Lung (tissue), 12 donors: ENCODE measurements around the gene RHEBL1. TPM values are rescaled to one million over a fixed set of nuclear protein-coding genes. Genes with fewer than 3 reads are reported as not detected.

Experiments
- ATAC-seq: fragments of 200-7000 bp; cut with Tn5 transposase; one replicate; pipeline ENCODE4 v1.9.1; 2020; ENCODE audit warnings: moderate number of reproducible peaks; ENCODE audit not compliant: insufficient read depth, low FRiP score
- DNase-seq, 3 donors: peaks; one replicate each; pipeline ENCODE4 v3.0.0-alpha.2; 2013 to 2017
- H3K27ac ChIP-seq, 2 donors: one replicate each; pipeline ENCODE4 v1.5.1; 2013; ENCODE audit warnings: mild to moderate bottlenecking in 2 of 2, moderate library complexity in 2 of 2, control low read depth in 1 of 2, inconsistent platforms in 1 of 2, low read depth in 1 of 2, low read length in 1 of 2
- H3K27me3 ChIP-seq, 3 donors: one replicate each; pipeline ENCODE4 v1.5.1; 2013; ENCODE audit warnings: low read length in 2 of 3; ENCODE audit not compliant: control insufficient read depth in 3 of 3, insufficient read depth in 3 of 3
- H3K36me3 ChIP-seq, 4 donors: one replicate each; pipeline ENCODE4 v1.5.1; 2013; ENCODE audit warnings: low read length in 4 of 4, mild to moderate bottlenecking in 1 of 4, moderate library complexity in 1 of 4; ENCODE audit not compliant: control insufficient read depth in 4 of 4, insufficient read depth in 4 of 4
- H3K4me1 ChIP-seq, 5 donors: one replicate each; pipeline ENCODE4 v1.5.1; 2013; ENCODE audit warnings: low read length in 5 of 5, mild to moderate bottlenecking in 2 of 5, moderate library complexity in 1 of 5; ENCODE audit not compliant: control insufficient read depth in 5 of 5, insufficient read depth in 5 of 5
- H3K4me3 ChIP-seq: one replicate; pipeline ENCODE4 v1.5.1; 2013; ENCODE audit warnings: mild to moderate bottlenecking, control low read depth, moderate library complexity
- H3K9ac ChIP-seq, 2 donors: one replicate each; pipeline ENCODE4 v1.5.1; 2013; ENCODE audit warnings: low read length in 2 of 2, control low read depth in 1 of 2; ENCODE audit not compliant: insufficient read depth in 1 of 2
- H3K9me3 ChIP-seq, 4 donors: one replicate each; pipeline ENCODE4 v1.5.1; 2013; ENCODE audit warnings: low read length in 3 of 4, mild to moderate bottlenecking in 1 of 4, moderate library complexity in 1 of 4; ENCODE audit not compliant: control insufficient read depth in 4 of 4, insufficient read depth in 3 of 4
- CTCF ChIP-seq: IDR thresholded peaks from 2 replicates; pipeline ENCODE4 v1.5.1; 2012; ENCODE audit warnings: mild to moderate bottlenecking; ENCODE audit errors: control extremely low read depth, extremely low read depth
- WGBS, 2 donors: extraction: QIAGEN DNeasy Blood & Tissue Kit; methylation state at CpG; one replicate each; pipeline ENCODE4 v1.1.7; 2013; 5-methylcytosine and 5-hydroxymethylcytosine counted together
- polyA plus RNA-seq, 2 donors: library from polyadenylated mRNA; stranded (reverse); fragments of 200-250 nt; gene quantifications; one replicate each; pipeline ENCODE4 v1.2.1, GENCODE V29; 2013
- total RNA-seq, 2 donors: library from RNA; depleted of rRNA in 1 of 2; stranded (reverse); fragments of >200 nt in 1 of 2; gene quantifications; one replicate each; pipeline ENCODE4 v1.2.1, GENCODE V29; 2014 to 2021
- donor health status: control.
- donor health status: control.
- donor health status: Bipolar disorder and iron deficiency.
- donor health status: healthy.
- donor health status: DM: yes; HTN: yes; CAD: no.

RHEBL1 gene
- total and polyA plus RNA-seq, 4 donors: 0.51 to 2.6 (median 2.1) TPM

GRCh38 chr12:49104822-49105221 lies 35.0 kb upstream of the RHEBL1 start:
- ATAC-seq: no peak
- Histone ChIP-seq H3K9me3 (no peaks in the 10 kb centered on the region), H3K27ac (peak overlapping the region in 1 of 2 donors; percentile 15), H3K4me3 (no peak overlapping the region), H3K27me3 (no peaks in the 10 kb centered on the region), H3K4me1 (peaks cover 0 to 29% (median 8%) of the 10 kb centered on the region in 5 donors), H3K36me3 (peaks cover 30 to 51% (median 40%) of the 10 kb centered on the region in 4 donors), H3K9ac (no peak overlapping the region)
- no peak for DNase-seq
- TF ChIP-seq CTCF: no peak
- 78 to 89% methylated on average over 3 of the region's 3 CpGs for WGBS, 2 donors

GRCh38 chr12:49100380-49100779 lies 30.6 kb upstream of the RHEBL1 start:
- H3K9ac ChIP-seq: no peak overlapping the region
- no peak overlapping the region for H3K4me3 ChIP-seq
- no peak for TF ChIP-seq CTCF
- no peaks in the 10 kb centered on the region for H3K27me3 ChIP-seq
- WGBS, 2 donors: 95 to 96% methylated on average over 6 of the region's 6 CpGs
- no peaks in the 10 kb centered on the region for H3K9me3 ChIP-seq
- DNase-seq: no peak
- ATAC-seq: no peak
- H3K36me3 ChIP-seq: peaks cover 36 to 67% (median 44%) of the 10 kb centered on the region in 4 donors
- H3K27ac ChIP-seq: no peak overlapping the region
- peaks cover 0 to 8% (median 0%) of the 10 kb centered on the region in 5 donors for H3K4me1 ChIP-seq

- no peak for DNase-seq
- H3K27me3 ChIP-seq: peaks cover 0 to 13% (median 10%) of the 10 kb centered on the region in 3 donors
- peaks cover 0 to 4% (median 0%) of the 10 kb centered on the region in 4 donors for H3K9me3 ChIP-seq
- no peak overlapping the region for H3K9ac ChIP-seq
- H3K4me1 ChIP-seq: peaks cover 0 to 12% (median 8%) of the 10 kb centered on the region in 5 donors
- WGBS, 2 donors: 95 to 99% methylated on average over 2 of the region's 2 CpGs
- H3K4me3 ChIP-seq: no peak overlapping the region
- ATAC-seq: no peak
- peaks cover 32 to 55% (median 36%) of the 10 kb centered on the region in 4 donors for H3K36me3 ChIP-seq
- no peak overlapping the region for H3K27ac ChIP-seq
- TF ChIP-seq CTCF: no peak
These were observed 28.9 kb upstream of the RHEBL1 start for GRCh38 chr12:49098703-49099102.

GRCh38 chr12:49098035-49098451 lies 28.3 kb upstream of the RHEBL1 start:
- peaks cover 0 to 19% (median 16%) of the 10 kb centered on the region in 3 donors for H3K27me3 ChIP-seq
- H3K27ac ChIP-seq: no peak overlapping the region
- 61 to 64% methylated on average over 4 of the region's 4 CpGs for WGBS, 2 donors
- H3K4me3 ChIP-seq: no peak overlapping the region
- peaks cover 0 to 4% (median 0%) of the 10 kb centered on the region in 4 donors for H3K9me3 ChIP-seq
- H3K9ac ChIP-seq: no peak overlapping the region
- ATAC-seq: no peak
- H3K36me3 ChIP-seq: peaks cover 28 to 49% (median 35%) of the 10 kb centered on the region in 4 donors
- DNase-seq: peak; percentile 49 to 50 (median 49)
- peaks cover 0 to 13% (median 8%) of the 10 kb centered on the region in 5 donors for H3K4me1 ChIP-seq
- TF ChIP-seq CTCF: peak; percentile 73
